Osteocyte (in vitro differentiated cells): ENCODE measurements around the gene VPS50. TPM values are rescaled to one million over a fixed set of nuclear protein-coding genes. Genes with fewer than 3 reads are reported as not detected.
"Not testable (repeated sequence)": the region's sequence is repeated elsewhere in the genome, so short reads cannot be mapped to it uniquely, and the experiment has no call there.

Source experiments
- DNase-seq: peaks from one replicate; pipeline ENCODE4 v3.0.0; 2021; ENCODE audit warnings: mixed read lengths; ENCODE audit not compliant: unreplicated experiment; ENCODE audit errors: extremely low spot score
- H3K27ac Mint-ChIP-seq: one replicate; pipeline ENCODE4 v1.8.0; 2021; ENCODE audit warnings: mild to moderate bottlenecking, mixed read lengths; ENCODE audit not compliant: unreplicated experiment
- H3K27me3 Mint-ChIP-seq: one replicate; pipeline ENCODE4 v1.8.0; 2021; ENCODE audit warnings: mixed read lengths; ENCODE audit not compliant: unreplicated experiment
- H3K36me3 Mint-ChIP-seq: one replicate; pipeline ENCODE4 v1.8.0; 2021; ENCODE audit warnings: mixed read lengths; ENCODE audit not compliant: unreplicated experiment
- H3K4me1 Mint-ChIP-seq: one replicate; pipeline ENCODE4 v1.8.0; 2021; ENCODE audit warnings: mixed read lengths; ENCODE audit not compliant: unreplicated experiment
- H3K4me3 Mint-ChIP-seq: one replicate; pipeline ENCODE4 v1.8.0; 2021; ENCODE audit warnings: mild to moderate bottlenecking, moderate library complexity, mixed read lengths; ENCODE audit not compliant: unreplicated experiment
- H3K9me3 Mint-ChIP-seq: one replicate; pipeline ENCODE4 v1.8.0; 2021; ENCODE audit warnings: mixed read lengths; ENCODE audit not compliant: unreplicated experiment
- total RNA-seq: library from RNA; stranded (reverse); gene quantifications from 2 replicates; pipeline ENCODE4 v1.2.1, GENCODE V29; 2021
- TF ChIP-seq, protein P1 (sequence below): fragments of 200-600 bp; sonication (generic); IDR thresholded peaks from 2 replicates; pipeline ENCODE4 v1.5.0; 2021; ENCODE audit warnings: antibody characterized with exemption, mild to moderate bottlenecking, moderate library complexity

VPS50 gene
- total RNA-seq, 1 donor from 2014 or later, result 23.7 TPM

DNA sequence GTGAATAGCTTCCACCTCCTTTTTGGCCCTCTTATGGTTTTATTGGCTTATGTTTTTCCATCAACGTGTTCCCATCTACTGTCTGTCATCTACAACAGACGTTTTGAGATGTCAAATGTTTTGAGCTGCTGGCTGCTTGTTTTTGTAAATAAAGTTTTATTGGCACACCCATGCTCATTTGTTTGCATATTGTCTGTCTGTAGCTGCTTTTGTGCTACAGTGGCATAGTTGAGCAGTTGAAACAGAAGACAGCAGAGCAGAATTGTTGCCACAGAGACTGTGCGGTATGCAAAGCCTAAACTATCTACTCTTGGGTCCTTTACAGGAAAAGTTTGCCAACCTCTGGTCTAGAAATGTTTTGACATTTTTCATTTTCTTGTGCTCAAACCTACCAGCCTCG lies 88.7 kb downstream of the VPS50 start:
- TF ChIP-seq, protein P1, sequence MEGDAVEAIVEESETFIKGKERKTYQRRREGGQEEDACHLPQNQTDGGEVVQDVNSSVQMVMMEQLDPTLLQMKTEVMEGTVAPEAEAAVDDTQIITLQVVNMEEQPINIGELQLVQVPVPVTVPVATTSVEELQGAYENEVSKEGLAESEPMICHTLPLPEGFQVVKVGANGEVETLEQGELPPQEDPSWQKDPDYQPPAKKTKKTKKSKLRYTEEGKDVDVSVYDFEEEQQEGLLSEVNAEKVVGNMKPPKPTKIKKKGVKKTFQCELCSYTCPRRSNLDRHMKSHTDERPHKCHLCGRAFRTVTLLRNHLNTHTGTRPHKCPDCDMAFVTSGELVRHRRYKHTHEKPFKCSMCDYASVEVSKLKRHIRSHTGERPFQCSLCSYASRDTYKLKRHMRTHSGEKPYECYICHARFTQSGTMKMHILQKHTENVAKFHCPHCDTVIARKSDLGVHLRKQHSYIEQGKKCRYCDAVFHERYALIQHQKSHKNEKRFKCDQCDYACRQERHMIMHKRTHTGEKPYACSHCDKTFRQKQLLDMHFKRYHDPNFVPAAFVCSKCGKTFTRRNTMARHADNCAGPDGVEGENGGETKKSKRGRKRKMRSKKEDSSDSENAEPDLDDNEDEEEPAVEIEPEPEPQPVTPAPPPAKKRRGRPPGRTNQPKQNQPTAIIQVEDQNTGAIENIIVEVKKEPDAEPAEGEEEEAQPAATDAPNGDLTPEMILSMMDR, result no peak
- Mint-ChIP-seq H3K27me3 (no peaks in the 10 kb centered on the region), H3K4me1 (no peaks in the 10 kb centered on the region), H3K36me3 (peaks cover 22% of the 10 kb centered on the region), H3K27ac (no peak overlapping the region), H3K4me3 (no peak overlapping the region), H3K9me3 (no peaks in the 10 kb centered on the region)
- DNase-seq, result no peak

DNA sequence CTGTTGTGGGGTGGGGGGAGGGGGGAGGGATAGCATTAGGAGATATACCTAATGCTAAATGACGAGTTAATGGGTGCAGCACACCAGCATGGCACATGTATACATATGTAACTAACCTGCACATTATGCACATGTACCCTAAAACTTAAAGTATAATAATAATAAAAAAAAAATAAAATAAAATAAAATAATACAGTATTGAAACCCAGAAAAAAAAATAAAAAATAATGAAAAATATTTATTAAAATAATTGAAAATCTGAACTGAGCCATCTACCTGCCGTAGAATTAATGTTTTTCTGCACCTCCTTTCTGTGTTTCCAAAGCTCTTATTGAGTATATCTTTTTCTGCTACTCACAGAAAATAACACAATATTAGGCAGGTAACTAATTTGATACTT lies 94.1 kb downstream of the VPS50 start:
- H3K4me3 Mint-ChIP-seq, H3K27me3 Mint-ChIP-seq, H3K9me3 Mint-ChIP-seq, H3K4me1 Mint-ChIP-seq, DNase-seq, H3K27ac Mint-ChIP-seq: not testable (repeated sequence)
- peaks cover 12% of the 10 kb centered on the region for H3K36me3 Mint-ChIP-seq

DNA sequence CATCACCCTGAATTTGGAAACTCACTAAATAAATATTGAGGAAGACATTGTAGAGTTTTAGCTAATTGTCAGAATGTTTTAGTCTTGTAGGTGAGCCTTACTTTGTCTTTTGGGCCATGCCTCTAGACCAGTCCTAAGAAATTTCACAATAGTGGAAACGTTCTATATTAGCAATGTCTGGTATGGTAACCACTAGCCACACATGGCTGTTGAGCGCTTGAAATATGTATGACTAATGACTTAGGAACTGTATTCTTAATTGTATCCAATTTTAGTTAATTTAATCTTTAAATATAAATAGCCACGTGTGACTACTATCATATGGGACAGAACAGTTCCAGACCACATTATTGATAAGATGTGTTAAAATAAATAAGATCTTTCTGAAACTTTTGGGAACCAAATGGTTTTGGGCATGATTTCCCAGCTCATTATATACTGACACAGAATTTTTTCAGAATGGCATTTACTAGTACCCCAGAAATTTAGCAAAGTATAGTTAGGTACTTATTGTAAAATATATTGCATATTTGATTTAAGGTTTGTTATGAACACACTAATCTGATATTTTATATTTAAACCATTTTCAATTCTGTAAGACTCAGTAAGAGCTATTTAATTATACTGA lies 95.0 kb downstream of the VPS50 start:
- Mint-ChIP-seq H3K4me3 (no peak overlapping the region), H3K9me3 (peaks cover 3% of the 10 kb centered on the region), H3K27me3 (no peaks in the 10 kb centered on the region), H3K36me3 (peaks cover 9% of the 10 kb centered on the region), H3K4me1 (peaks cover 2% of the 10 kb centered on the region), H3K27ac (no peak overlapping the region)
- DNase-seq, result no peak
- TF ChIP-seq, protein P1, result no peak

DNA sequence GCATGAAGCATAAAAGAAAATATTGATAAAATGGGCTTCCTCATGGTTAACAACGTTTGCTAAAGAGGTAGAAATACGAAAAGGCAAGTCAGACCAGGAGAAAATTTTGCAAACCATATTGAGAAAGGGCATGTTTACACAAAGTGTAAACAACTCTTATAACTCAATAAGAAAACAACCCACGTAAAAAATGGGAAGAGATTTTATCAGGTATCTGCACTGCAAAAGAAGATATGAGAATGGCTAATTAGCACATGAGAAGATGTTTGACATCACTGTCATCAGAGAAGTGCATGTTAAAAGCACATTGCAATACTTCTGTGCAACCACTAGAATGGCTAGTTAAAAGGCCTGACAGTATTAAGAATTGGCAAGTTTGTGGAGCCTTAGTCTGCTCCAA lies 99.5 kb downstream of the VPS50 start:
- no peaks in the 10 kb centered on the region for H3K27me3 Mint-ChIP-seq

DNA sequence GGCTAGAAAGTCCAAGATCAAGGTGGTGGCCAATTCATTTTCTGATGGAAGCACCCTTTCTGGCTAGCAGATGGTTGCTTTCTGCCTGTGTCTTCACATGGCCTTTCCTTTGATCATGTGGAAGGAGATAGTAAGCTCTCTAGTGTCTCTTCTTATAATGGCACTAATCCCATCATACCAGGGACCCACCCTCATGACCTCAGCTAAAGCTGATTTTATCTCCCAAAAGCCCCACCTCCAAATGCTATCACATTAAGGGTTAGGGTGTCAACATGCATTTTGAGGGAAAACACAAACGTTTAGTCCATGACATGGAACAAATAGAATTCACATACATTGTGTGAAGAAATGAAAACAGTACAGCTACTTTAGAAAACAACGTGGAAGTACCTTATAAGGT lies 100.0 kb downstream of the VPS50 start:
- peaks cover 4% of the 10 kb centered on the region for H3K36me3 Mint-ChIP-seq
- no peak overlapping the region for H3K4me3 Mint-ChIP-seq
- no peaks in the 10 kb centered on the region for H3K4me1 Mint-ChIP-seq
- H3K27me3 Mint-ChIP-seq, result no peaks in the 10 kb centered on the region
- H3K27ac Mint-ChIP-seq, result no peak overlapping the region
- TF ChIP-seq, protein P1, result no peak
- peaks cover 3% of the 10 kb centered on the region for H3K9me3 Mint-ChIP-seq
- no peak for DNase-seq

More for the DNA sequence above, 99.5 kb downstream of the VPS50 start:
- peaks cover 3% of the 10 kb centered on the region for H3K9me3 Mint-ChIP-seq
- H3K4me1 Mint-ChIP-seq, result peaks cover 2% of the 10 kb centered on the region
- no peak overlapping the region for H3K4me3 Mint-ChIP-seq
- H3K36me3 Mint-ChIP-seq, result peaks cover 4% of the 10 kb centered on the region
- TF ChIP-seq, protein P1, result no peak
- no peak overlapping the region for H3K27ac Mint-ChIP-seq
- no peak for DNase-seq

DNA sequence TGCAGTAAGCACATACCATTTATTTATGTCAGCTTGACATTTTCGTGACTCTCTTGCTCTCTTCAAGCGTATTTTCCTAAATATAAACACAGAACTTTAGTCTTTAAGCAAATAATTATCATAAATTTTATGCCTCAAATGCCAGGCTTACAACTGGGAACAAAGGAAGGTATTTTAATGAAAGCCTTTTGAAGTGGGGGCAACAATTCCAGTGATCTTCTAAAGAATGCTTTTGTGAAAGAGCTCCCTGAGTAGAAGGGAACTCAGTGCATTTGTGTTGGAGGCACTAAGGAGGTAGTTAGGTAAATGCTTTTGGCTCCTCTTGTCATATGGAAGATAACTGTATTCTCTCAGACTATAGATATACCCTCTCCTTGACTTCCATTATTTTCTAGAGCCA lies 104.9 kb downstream of the VPS50 start:
- TF ChIP-seq, protein P1, result no peak
- Mint-ChIP-seq H3K27me3 (no peaks in the 10 kb centered on the region), H3K4me3 (no peak overlapping the region), H3K36me3 (peaks cover 31% of the 10 kb centered on the region), H3K27ac (no peak overlapping the region), H3K4me1 (no peaks in the 10 kb centered on the region), H3K9me3 (peaks cover 5% of the 10 kb centered on the region)
- no peak for DNase-seq

DNA sequence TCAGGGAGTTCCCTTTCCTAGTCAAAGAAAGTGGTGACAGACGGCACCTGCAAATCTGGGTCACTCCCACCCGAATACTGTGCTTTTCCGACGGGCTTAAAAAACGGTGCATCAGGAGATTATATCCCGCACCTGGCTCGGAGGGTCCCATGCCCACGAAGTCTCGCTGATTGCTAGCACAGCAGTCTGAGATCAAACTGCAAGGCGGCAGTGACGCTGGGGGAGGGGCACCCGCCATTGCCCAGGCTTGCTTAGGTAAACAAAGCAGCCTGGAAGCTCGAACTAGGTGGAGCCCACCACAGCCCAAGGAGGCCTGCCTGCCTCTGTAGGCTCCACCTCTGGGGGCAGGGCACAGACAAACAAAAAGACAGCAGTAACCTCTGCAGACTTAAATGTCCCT lies 110.0 kb downstream of the VPS50 start:
- not testable (repeated sequence) for H3K4me1 Mint-ChIP-seq, H3K4me3 Mint-ChIP-seq, DNase-seq, H3K27ac Mint-ChIP-seq, H3K27me3 Mint-ChIP-seq
- Mint-ChIP-seq H3K9me3 (peaks cover 11% of the 10 kb centered on the region), H3K36me3 (peaks cover 36% of the 10 kb centered on the region)
